Liver (tissue), 9 donors: ENCODE results near the gene ITPRIPL2. TPM values are rescaled to one million over a fixed set of nuclear protein-coding genes. Genes with fewer than 3 reads are reported as not detected.

Experiments
- DNase-seq: peaks from one replicate; pipeline ENCODE4 v3.0.0-alpha.2; 2017; ENCODE audit warnings: low spot score
- H3K27ac ChIP-seq, 2 donors: one replicate each; pipeline ENCODE4 v1.7.0; 2013; ENCODE audit warnings: inconsistent platforms in 2 of 2, low read length in 2 of 2, control low read depth in 1 of 2, low read depth in 1 of 2, mild to moderate bottlenecking in 1 of 2
- H3K27me3 ChIP-seq, 4 donors: one replicate each; pipeline versions ENCODE4 v1.6.1 to v1.7.0; 2013; ENCODE audit warnings: low read length in 3 of 4, inconsistent platforms in 1 of 4, mild to moderate bottlenecking in 1 of 4, moderate library complexity in 1 of 4; ENCODE audit not compliant: control insufficient read depth in 4 of 4, insufficient read depth in 4 of 4
- H3K36me3 ChIP-seq, 4 donors: one replicate each; pipeline versions ENCODE4 v1.6.1 to v1.7.0; 2013; ENCODE audit warnings: low read length in 3 of 4, mild to moderate bottlenecking in 3 of 4, low read depth in 1 of 4, moderate library complexity in 1 of 4; ENCODE audit not compliant: control insufficient read depth in 4 of 4, insufficient read depth in 3 of 4
- H3K4me1 ChIP-seq, 4 donors: one replicate each; pipeline versions ENCODE4 v1.6.1 to v1.7.0; 2013; ENCODE audit warnings: low read length in 3 of 4, mild to moderate bottlenecking in 3 of 4, moderate library complexity in 1 of 4; ENCODE audit not compliant: control insufficient read depth in 4 of 4, insufficient read depth in 4 of 4
- H3K4me3 ChIP-seq, 3 donors: one replicate each; pipeline versions ENCODE4 v1.6.1 to v1.7.0; 2013; ENCODE audit warnings: low read length in 3 of 3, control low read depth in 1 of 3, low read depth in 1 of 3, mild to moderate bottlenecking in 1 of 3
- H3K9ac ChIP-seq, 2 donors: one replicate each; pipeline ENCODE4 v1.7.0; 2013; ENCODE audit warnings: low read length in 2 of 2, mild to moderate bottlenecking in 2 of 2, moderate library complexity in 2 of 2, control low read depth in 1 of 2, low read depth in 1 of 2
- H3K9me3 ChIP-seq, 4 donors: one replicate each; pipeline versions ENCODE4 v1.6.1 to v1.7.0; 2013; ENCODE audit warnings: low read length in 3 of 4; ENCODE audit not compliant: control insufficient read depth in 4 of 4
- EGR1 ChIP-seq, 2 donors: IDR thresholded peaks; 2 replicates each; pipeline ENCODE4 v1.6.1; 2016 to 2018; ENCODE audit warnings: antibody characterized with exemption in 2 of 2, low read depth in 2 of 2
- FOXA1 ChIP-seq: IDR thresholded peaks from 2 replicates; pipeline ENCODE4 v1.6.1; 2016; ENCODE audit warnings: antibody characterized with exemption
- FOXA2 ChIP-seq: IDR thresholded peaks from 2 replicates; pipeline ENCODE4 v1.6.1; 2016; ENCODE audit warnings: antibody characterized with exemption
- GABPA ChIP-seq, 2 donors: IDR thresholded peaks in 1 of 2; conservative IDR thresholded peaks in 1 of 2; 2 replicates each; pipeline ENCODE4 v1.6.1; 2016; ENCODE audit warnings: antibody characterized with exemption in 2 of 2, mild to moderate bottlenecking in 1 of 2, moderate library complexity in 1 of 2
- HNF4A ChIP-seq, 2 donors: conservative IDR thresholded peaks; 2 replicates each; pipeline ENCODE4 v1.6.1; 2016; ENCODE audit warnings: antibody characterized with exemption in 2 of 2, mild to moderate bottlenecking in 2 of 2
- HNF4G ChIP-seq: IDR thresholded peaks from 2 replicates; pipeline ENCODE4 v1.6.1; 2016; ENCODE audit warnings: antibody characterized with exemption
- JUND ChIP-seq, 2 donors: IDR thresholded peaks; 2 replicates each; pipeline ENCODE4 v1.6.1; 2016; ENCODE audit warnings: antibody characterized with exemption in 2 of 2
- NR2F2 ChIP-seq: IDR thresholded peaks from 2 replicates; pipeline ENCODE4 v1.6.1; 2016; ENCODE audit warnings: antibody characterized with exemption
- RAD21 ChIP-seq, 2 donors: IDR thresholded peaks; 2 replicates each; pipeline ENCODE4 v1.6.1; 2016; ENCODE audit warnings: antibody characterized with exemption in 2 of 2, mild to moderate bottlenecking in 2 of 2
- RXRA ChIP-seq, 2 donors: IDR thresholded peaks; 2 replicates each; pipeline ENCODE4 v1.6.1; 2017 to 2018; ENCODE audit warnings: antibody characterized with exemption in 2 of 2, mild to moderate bottlenecking in 1 of 2
- SP1 ChIP-seq: IDR thresholded peaks from 2 replicates; pipeline ENCODE4 v1.6.1; 2018; ENCODE audit warnings: antibody characterized with exemption, mild to moderate bottlenecking
- TAF1 ChIP-seq: conservative IDR thresholded peaks from 2 replicates; pipeline ENCODE4 v1.6.1; 2016; ENCODE audit warnings: antibody characterized with exemption, mild to moderate bottlenecking
- ZBTB33 ChIP-seq: IDR thresholded peaks from 2 replicates; pipeline ENCODE4 v1.6.1; 2016; ENCODE audit warnings: antibody characterized with exemption
- WGBS: extraction: QIAGEN DNeasy Blood & Tissue Kit; methylation state at CpG from one replicate; pipeline ENCODE4 v1.1.7; 2013; 5-methylcytosine and 5-hydroxymethylcytosine counted together
- polyA plus RNA-seq, 2 donors: library from polyadenylated mRNA; stranded (reverse) in 1 of 2; unstranded in 1 of 2; fragments of 200-250 nt in 1 of 2; fragments of >200 nt in 1 of 2; fragmentation: Nextera tagmentation in 1 of 2; extraction: Ambion mirVana in 1 of 2; gene quantifications; one replicate each; pipeline versions ENCODE4 v1.2.1 to v1.2.3, GENCODE V29; 2013 to 2015
- total RNA-seq, 2 donors: library from RNA; depleted of rRNA; stranded (reverse); fragments of >200 nt; gene quantifications; one replicate each; pipeline ENCODE4 v1.2.3, GENCODE V29; 2014
- TF ChIP-seq, protein P1 (sequence below): fragments of 150-350 bp; IDR thresholded peaks from 2 replicates; pipeline ENCODE4 v1.5.1; 2017; ENCODE audit warnings: improper control_type of control experiment, low read depth, low read length; ENCODE audit not compliant: missing input control
- TF ChIP-seq, protein P2 (sequence below): IDR thresholded peaks from 2 replicates; pipeline ENCODE4 v1.6.1; 2016; ENCODE audit warnings: antibody characterized with exemption
- TF ChIP-seq, protein P3 (sequence below): IDR thresholded peaks from 2 replicates; pipeline ENCODE4 v1.6.1; 2016; ENCODE audit warnings: antibody characterized with exemption, mild to moderate bottlenecking
- TF ChIP-seq, protein P4 (sequence below): IDR thresholded peaks from 2 replicates; pipeline ENCODE4 v1.6.1; 2016; ENCODE audit warnings: antibody characterized with exemption
- donor health status: healthy.
- donor health status: healthy.
- donor health status: healthy.
- donor health status: healthy.
- donor health status: healthy.

Gene ITPRIPL2
- total and polyA plus RNA-seq, 4 donors: 2.2 to 14.3 (median 5.5) TPM

GRCh38 chr16:19130385-19130784 lies 16.6 kb downstream of the ITPRIPL2 start:
- H3K9ac ChIP-seq: no peak overlapping the region
- H3K9me3 ChIP-seq: peaks cover 0 to 3% (median under 1%) of the 10 kb centered on the region in 4 donors
- no peaks in the 10 kb centered on the region for H3K36me3 ChIP-seq
- TF ChIP-seq HNF4G: no peak
- TF ChIP-seq, protein P1, sequence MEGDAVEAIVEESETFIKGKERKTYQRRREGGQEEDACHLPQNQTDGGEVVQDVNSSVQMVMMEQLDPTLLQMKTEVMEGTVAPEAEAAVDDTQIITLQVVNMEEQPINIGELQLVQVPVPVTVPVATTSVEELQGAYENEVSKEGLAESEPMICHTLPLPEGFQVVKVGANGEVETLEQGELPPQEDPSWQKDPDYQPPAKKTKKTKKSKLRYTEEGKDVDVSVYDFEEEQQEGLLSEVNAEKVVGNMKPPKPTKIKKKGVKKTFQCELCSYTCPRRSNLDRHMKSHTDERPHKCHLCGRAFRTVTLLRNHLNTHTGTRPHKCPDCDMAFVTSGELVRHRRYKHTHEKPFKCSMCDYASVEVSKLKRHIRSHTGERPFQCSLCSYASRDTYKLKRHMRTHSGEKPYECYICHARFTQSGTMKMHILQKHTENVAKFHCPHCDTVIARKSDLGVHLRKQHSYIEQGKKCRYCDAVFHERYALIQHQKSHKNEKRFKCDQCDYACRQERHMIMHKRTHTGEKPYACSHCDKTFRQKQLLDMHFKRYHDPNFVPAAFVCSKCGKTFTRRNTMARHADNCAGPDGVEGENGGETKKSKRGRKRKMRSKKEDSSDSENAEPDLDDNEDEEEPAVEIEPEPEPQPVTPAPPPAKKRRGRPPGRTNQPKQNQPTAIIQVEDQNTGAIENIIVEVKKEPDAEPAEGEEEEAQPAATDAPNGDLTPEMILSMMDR: no peak
- TF ChIP-seq TAF1: no peak
- TF ChIP-seq, protein P2, sequence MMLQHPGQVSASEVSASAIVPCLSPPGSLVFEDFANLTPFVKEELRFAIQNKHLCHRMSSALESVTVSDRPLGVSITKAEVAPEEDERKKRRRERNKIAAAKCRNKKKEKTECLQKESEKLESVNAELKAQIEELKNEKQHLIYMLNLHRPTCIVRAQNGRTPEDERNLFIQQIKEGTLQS: no peak
- no peak for TF ChIP-seq SP1
- no peak for TF ChIP-seq HNF4A (conservative IDR thresholded peaks at IDR 0.05)
- TF ChIP-seq, protein P3, sequence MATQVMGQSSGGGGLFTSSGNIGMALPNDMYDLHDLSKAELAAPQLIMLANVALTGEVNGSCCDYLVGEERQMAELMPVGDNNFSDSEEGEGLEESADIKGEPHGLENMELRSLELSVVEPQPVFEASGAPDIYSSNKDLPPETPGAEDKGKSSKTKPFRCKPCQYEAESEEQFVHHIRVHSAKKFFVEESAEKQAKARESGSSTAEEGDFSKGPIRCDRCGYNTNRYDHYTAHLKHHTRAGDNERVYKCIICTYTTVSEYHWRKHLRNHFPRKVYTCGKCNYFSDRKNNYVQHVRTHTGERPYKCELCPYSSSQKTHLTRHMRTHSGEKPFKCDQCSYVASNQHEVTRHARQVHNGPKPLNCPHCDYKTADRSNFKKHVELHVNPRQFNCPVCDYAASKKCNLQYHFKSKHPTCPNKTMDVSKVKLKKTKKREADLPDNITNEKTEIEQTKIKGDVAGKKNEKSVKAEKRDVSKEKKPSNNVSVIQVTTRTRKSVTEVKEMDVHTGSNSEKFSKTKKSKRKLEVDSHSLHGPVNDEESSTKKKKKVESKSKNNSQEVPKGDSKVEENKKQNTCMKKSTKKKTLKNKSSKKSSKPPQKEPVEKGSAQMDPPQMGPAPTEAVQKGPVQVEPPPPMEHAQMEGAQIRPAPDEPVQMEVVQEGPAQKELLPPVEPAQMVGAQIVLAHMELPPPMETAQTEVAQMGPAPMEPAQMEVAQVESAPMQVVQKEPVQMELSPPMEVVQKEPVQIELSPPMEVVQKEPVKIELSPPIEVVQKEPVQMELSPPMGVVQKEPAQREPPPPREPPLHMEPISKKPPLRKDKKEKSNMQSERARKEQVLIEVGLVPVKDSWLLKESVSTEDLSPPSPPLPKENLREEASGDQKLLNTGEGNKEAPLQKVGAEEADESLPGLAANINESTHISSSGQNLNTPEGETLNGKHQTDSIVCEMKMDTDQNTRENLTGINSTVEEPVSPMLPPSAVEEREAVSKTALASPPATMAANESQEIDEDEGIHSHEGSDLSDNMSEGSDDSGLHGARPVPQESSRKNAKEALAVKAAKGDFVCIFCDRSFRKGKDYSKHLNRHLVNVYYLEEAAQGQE: no peak
- TF ChIP-seq FOXA2: no peak
- no peak for TF ChIP-seq FOXA1
- TF ChIP-seq, protein P4, sequence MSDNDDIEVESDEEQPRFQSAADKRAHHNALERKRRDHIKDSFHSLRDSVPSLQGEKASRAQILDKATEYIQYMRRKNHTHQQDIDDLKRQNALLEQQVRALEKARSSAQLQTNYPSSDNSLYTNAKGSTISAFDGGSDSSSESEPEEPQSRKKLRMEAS: no peak
- TF ChIP-seq RAD21 (IDR thresholded peaks at IDR 0.05): no peak
- no peak overlapping the region for H3K4me3 ChIP-seq
- no peak for DNase-seq
- H3K27ac ChIP-seq: peak overlapping the region; percentile 72 to 77
- H3K4me1 ChIP-seq: peaks cover 5 to 27% (median 23%) of the 10 kb centered on the region in 4 donors
- no peaks in the 10 kb centered on the region for H3K27me3 ChIP-seq
- WGBS: 65% methylated on average over 7 of the region's 7 CpGs

DNA sequence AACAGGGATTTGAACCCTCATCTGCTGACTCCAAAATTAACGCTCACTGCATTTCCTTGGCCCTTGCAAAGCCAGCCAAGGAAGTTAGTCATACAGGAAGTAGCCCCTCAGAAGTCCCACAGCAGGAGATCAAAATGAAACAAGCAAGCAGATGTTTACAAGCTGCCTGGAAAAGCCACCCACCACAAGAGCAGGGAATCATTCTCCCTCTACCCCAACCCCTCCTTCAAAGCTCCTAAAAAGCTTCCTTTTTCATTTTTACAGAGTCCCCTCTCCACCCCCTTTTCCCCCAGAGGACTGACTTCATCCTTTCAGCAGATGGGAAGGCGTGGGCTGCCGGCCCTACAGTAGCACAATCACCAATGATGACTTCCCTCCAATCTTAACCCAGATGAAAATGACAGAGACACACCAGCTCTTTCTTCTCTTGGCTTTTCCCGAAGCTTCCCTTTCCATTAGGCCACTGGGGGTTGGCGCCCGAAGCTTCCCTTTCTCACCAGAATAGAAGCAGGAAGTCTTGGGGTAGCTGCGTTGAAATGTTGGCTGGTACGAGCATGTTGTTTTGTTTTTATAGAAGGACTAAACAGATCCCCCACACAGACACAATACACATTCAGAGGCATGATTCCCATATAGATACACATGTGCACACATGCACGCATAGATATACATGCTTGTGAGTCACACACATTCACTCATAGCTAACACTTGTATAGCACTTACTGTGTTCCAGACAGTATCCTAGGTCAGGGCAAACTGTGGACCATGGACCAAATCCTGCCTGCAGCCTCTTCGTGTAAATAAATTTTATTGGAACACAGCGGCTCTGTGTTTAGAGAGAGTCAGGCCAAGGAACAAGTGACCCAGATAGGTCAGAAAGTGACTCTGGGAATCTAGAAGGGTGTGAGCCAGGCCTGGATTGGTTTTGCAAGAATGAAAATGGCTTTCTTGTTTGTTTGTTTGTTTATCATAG lies 17.4 kb downstream of the ITPRIPL2 start:
- WGBS: 50% methylated on average over 11 of the region's 11 CpGs
- H3K9me3 ChIP-seq: peaks cover 0 to 3% (median under 1%) of the 10 kb centered on the region in 4 donors
- no peaks in the 10 kb centered on the region for H3K36me3 ChIP-seq
- H3K4me3 ChIP-seq: no peak overlapping the region
- peaks cover 5 to 27% (median 24%) of the 10 kb centered on the region in 4 donors for H3K4me1 ChIP-seq
- H3K27ac ChIP-seq: peak overlapping the region; percentile 72 to 77
- no peak for DNase-seq
- no peak overlapping the region for H3K9ac ChIP-seq
- H3K27me3 ChIP-seq: no peaks in the 10 kb centered on the region
- TF ChIP-seq GABPA (IDR thresholded peaks at IDR 0.05 in 1 of 2, conservative IDR thresholded peaks at IDR 0.05 in 1 of 2): peak in 1 of 2 donors; percentile 33
- TF ChIP-seq, protein P4: peak; percentile 34
- TF ChIP-seq HNF4A (conservative IDR thresholded peaks at IDR 0.05): peak; percentile 89 to 92
- peak; percentile 52 to 80 for TF ChIP-seq RXRA (IDR thresholded peaks at IDR 0.05)
- TF ChIP-seq, protein P3: peak; percentile 57
- peak; percentile 67 for TF ChIP-seq NR2F2
- TF ChIP-seq, protein P2: no peak
- peak in 1 of 2 donors; percentile 65 for TF ChIP-seq JUND (IDR thresholded peaks at IDR 0.05)
- peak; percentile 18 for TF ChIP-seq ZBTB33
- TF ChIP-seq FOXA1: no peak
- peak; percentile 56 for TF ChIP-seq FOXA2
- TF ChIP-seq EGR1 (IDR thresholded peaks at IDR 0.05; ENCODE audit: low read depth in 2 of 2): no peak
- TF ChIP-seq HNF4G: no peak
- TF ChIP-seq RAD21 (IDR thresholded peaks at IDR 0.05): peak; percentile 12 to 17
- no peak for TF ChIP-seq TAF1
